GM19043 (cell line): ENCODE results near the gene KCTD17.

Experiments
- ATAC-seq: cut with Tn5 transposase; IDR thresholded peaks from one replicate; pipeline ENCODE4 v1.9.1; 2021; ENCODE audit warnings: low read depth; ENCODE audit not compliant: unreplicated experiment

The KCTD17 gene

GRCh38 chr22:37051391-37052385, at the start of gene KCTD17:
Gene KCTD17, plus strand, starts transcription at chr22:37051742. Its CDS starts 19 bp downstream, at chr22:37051761.
- ATAC-seq: no peak

- ATAC-seq: no peak
These were observed 49.7 kb upstream of the KCTD17 start for GRCh38 chr22:37001826-37002225.

GRCh38 chr22:37002633-37003032, 48.9 kb upstream of the KCTD17 start:
- ATAC-seq: no peak

- no peak for ATAC-seq
These were observed 43.9 kb upstream of the KCTD17 start for GRCh38 chr22:37007651-37008050.

GRCh38 chr22:37008365-37008764, 43.2 kb upstream of the KCTD17 start:
- no peak for ATAC-seq

- no peak for ATAC-seq
These were observed 42.1 kb upstream of the KCTD17 start for GRCh38 chr22:37009490-37009889.

- no peak for ATAC-seq
These were observed 41.4 kb upstream of the KCTD17 start for GRCh38 chr22:37010174-37010573.

GRCh38 chr22:37010976-37011375, 40.6 kb upstream of the KCTD17 start:
- no peak for ATAC-seq

GRCh38 chr22:37011472-37011871, 40.1 kb upstream of the KCTD17 start:
- ATAC-seq: no peak

GRCh38 chr22:37012262-37012904, 39.2 kb upstream of the KCTD17 start:
- ATAC-seq: no peak

GRCh38 chr22:37012956-37013355, 38.6 kb upstream of the KCTD17 start:
- ATAC-seq: no peak

- no peak for ATAC-seq
These were observed 37.1 kb upstream of the KCTD17 start for GRCh38 chr22:37014415-37014806.

GRCh38 chr22:37014835-37015586, 36.5 kb upstream of the KCTD17 start:
- no peak for ATAC-seq

- ATAC-seq: no peak
These were observed 36.0 kb upstream of the KCTD17 start for GRCh38 chr22:37015587-37015878.

GRCh38 chr22:37016134-37016910, 35.2 kb upstream of the KCTD17 start:
- ATAC-seq: no peak

- ATAC-seq: no peak
These were observed 34.2 kb upstream of the KCTD17 start for GRCh38 chr22:37017356-37017755.

- ATAC-seq: no peak
These were observed 33.3 kb upstream of the KCTD17 start for GRCh38 chr22:37018086-37018814.

GRCh38 chr22:37018815-37019308, 32.7 kb upstream of the KCTD17 start:
- ATAC-seq: peak; percentile 27

GRCh38 chr22:37019309-37020191, 32.0 kb upstream of the KCTD17 start, which contains the start of the genes MPST and TST:
Gene MPST, plus strand, starts transcription at chr22:37019742. Its CDS starts 95 bp downstream, at chr22:37019837.
Gene TST, minus strand, starts transcription at chr22:37019447. Its CDS starts 715 bp downstream, at chr22:37018732.
- ATAC-seq: peak; percentile 69
